ENCODE measurements around the gene NEMF. TPM values are rescaled to one million over a fixed set of nuclear protein-coding genes. Genes with fewer than 3 reads are reported as not detected.
"Not testable (repeated sequence)": the region's sequence is repeated elsewhere in the genome, so short reads cannot be mapped to it uniquely, and the experiment has no call there.

The NEMF gene, protein sequence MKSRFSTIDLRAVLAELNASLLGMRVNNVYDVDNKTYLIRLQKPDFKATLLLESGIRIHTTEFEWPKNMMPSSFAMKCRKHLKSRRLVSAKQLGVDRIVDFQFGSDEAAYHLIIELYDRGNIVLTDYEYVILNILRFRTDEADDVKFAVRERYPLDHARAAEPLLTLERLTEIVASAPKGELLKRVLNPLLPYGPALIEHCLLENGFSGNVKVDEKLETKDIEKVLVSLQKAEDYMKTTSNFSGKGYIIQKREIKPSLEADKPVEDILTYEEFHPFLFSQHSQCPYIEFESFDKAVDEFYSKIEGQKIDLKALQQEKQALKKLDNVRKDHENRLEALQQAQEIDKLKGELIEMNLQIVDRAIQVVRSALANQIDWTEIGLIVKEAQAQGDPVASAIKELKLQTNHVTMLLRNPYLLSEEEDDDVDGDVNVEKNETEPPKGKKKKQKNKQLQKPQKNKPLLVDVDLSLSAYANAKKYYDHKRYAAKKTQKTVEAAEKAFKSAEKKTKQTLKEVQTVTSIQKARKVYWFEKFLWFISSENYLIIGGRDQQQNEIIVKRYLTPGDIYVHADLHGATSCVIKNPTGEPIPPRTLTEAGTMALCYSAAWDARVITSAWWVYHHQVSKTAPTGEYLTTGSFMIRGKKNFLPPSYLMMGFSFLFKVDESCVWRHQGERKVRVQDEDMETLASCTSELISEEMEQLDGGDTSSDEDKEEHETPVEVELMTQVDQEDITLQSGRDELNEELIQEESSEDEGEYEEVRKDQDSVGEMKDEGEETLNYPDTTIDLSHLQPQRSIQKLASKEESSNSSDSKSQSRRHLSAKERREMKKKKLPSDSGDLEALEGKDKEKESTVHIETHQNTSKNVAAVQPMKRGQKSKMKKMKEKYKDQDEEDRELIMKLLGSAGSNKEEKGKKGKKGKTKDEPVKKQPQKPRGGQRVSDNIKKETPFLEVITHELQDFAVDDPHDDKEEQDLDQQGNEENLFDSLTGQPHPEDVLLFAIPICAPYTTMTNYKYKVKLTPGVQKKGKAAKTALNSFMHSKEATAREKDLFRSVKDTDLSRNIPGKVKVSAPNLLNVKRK
- polyA plus RNA-seq (ENCODE audit: insufficient read depth in 1 of 5, insufficient read length in 5 of 5, low replicate concordance in 1 of 5): 10 to 100 TPM; 57.2 to 96.4 (median 89.4) TPM
- long read RNA-seq, donor 1, partial matches to known transcripts: 37 of 43 reads
- long read RNA-seq, donor 1, other reads (novel, unspliced or antisense): 0 of 43 reads
- long read RNA-seq, donor 2, full-length matches to known transcripts: 1 of 1 reads
- long read RNA-seq, donor 2, partial matches to known transcripts: 0 of 1 reads
- long read RNA-seq, donor 2, other reads (novel, unspliced or antisense): 0 of 1 reads
- long read RNA-seq, donor 3, partial matches to known transcripts: 18 of 22 reads
- long read RNA-seq, donor 3, other reads (novel, unspliced or antisense): 0 of 22 reads
- long read RNA-seq, donor 4, partial matches to known transcripts: 8 of 8 reads
- long read RNA-seq, donor 4, other reads (novel, unspliced or antisense): 0 of 8 reads
- long read RNA-seq, donor 5, partial matches to known transcripts: 41 of 52 reads
- long read RNA-seq, donor 5, other reads (novel, unspliced or antisense): 0 of 52 reads
- long read RNA-seq, donor 6, transcript NEMF-214 (4 exons, 737 nt): major isoform, 5 of 221 reads
- long read RNA-seq, donor 6, partial matches to known transcripts: 139 of 221 reads
- long read RNA-seq, donor 6, other reads (novel, unspliced or antisense): 74 of 221 reads
- long read RNA-seq, donor 7, partial matches to known transcripts: 18 of 18 reads
- long read RNA-seq, donor 7, other reads (novel, unspliced or antisense): 0 of 18 reads
- long read RNA-seq, donor 8, partial matches to known transcripts: 30 of 60 reads
- long read RNA-seq, donor 8, other reads (novel, unspliced or antisense): 29 of 60 reads

DNA sequence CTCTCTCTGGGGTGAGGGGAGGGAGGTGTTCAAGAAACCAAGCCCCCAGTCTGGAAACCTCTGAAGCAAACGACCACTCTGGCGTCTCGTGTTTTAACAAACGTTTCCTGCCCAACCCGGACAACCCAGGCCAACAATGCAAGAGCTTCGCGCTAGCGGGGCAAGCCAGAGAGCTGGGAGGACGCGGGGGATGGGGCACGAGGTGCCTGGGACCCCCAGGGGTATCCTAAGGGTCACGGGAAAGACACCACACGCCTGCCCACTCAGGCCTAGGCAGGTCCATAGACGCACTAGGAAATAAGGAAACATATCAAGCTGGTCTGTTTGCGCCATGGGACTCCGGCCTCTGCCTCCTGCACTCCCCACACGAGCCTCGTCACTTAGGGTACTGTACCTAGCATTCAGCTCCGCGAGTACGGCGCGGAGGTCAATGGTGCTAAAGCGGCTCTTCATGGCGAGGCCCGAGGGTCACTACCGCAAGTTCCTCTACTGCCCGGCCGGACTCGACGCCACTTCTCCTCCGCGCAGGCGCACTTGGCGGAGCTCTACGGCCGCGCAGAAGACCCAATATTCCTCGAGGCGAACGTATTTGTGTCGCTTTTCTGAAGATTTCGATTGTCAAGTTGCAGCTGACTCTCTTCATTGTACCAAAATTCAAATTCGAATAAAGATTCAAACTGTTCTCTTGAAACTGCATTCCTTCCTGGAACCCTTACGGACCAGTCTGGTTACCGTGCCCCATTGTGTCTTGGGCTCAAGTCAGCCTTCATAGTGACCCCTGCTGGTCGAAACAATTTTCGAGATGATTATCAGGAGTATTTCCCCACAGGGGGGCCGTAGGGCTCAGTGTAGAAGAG, at the start of gene NEMF:
Gene NEMF (minus strand): TSS at position 488 of the 857 bp plus-strand sequence. CDS start 35 bp downstream, at position 453.
- peak; percentile 92 to 95 for DNase-seq

DNA sequence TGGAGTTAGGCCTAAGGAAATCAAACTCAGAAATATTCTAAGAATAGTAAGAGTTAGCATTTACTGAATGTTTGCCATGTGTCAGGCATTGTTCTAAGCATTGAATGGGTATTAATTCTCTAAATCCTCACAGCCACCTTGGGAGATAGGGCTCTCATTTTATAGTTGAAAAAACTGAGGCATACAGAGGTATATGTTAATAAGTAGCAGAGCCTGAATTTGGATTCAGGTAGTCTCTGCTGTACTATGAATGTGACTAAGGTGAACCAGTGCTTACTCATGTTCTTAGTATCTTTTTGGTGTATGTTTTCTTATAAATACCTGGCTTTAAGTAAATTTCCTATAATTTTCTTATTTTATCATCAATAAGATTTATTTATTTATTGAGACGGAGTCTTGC, 48.4 kb upstream of the NEMF start:
- no peak for DNase-seq

DNA sequence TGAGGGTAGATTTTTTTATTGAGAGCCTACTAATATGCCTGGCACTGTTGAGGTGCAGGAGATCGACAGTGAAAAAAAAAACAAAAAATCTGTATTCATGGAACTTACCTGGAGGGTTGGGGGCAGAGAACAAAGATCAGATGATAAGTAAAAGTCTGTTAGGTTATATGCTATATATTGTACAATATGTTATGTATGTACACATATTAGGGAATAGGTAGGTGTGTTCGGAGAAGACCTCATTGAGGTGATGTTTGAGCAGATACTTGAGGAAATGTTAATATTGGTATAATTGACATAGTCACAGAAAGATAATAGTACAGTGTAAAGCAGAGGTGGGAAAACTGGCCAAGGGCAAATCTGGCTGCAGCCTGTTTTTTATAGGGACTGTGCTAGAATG, 45.9 kb upstream of the NEMF start:
- no peak for DNase-seq

DNA sequence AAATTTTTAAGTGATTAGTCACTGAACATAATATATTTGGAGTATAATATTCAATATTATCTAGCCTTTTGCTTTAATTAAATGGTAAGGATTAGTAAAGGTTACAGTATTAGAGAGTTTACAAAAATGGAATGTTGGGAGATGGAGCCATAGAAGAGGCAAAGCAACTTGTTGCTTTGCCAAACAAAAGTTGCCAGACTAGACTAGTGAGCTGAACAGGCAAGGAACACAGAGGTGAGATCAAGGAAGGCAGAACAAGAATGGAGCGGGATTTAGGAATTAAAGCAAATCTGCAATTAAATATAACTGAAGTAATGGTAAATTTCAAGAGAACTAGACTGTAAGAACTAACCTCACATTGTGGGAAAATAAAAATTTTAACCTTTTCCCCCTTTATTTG, 45.4 kb upstream of the NEMF start:
- DNase-seq: no peak

DNA sequence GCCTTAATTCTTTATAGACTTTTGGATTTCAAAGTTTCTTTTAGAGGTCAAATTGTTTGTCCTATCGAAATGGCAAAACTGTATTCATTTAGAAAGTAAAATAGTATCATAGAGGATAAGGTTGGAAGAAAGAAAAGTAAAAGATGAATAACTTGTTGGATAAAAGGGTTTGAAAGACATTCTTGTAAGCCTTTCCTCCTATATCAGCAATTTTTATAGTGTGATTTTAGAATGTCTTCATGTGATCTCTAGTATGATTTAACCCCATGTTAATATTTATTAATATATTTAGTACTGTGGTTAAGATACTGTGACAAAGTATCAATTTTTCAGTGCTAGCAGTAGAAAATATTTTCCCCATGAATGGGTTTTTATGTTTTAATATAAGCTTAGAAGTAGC, 44.8 kb upstream of the NEMF start:
- no peak for DNase-seq

DNA sequence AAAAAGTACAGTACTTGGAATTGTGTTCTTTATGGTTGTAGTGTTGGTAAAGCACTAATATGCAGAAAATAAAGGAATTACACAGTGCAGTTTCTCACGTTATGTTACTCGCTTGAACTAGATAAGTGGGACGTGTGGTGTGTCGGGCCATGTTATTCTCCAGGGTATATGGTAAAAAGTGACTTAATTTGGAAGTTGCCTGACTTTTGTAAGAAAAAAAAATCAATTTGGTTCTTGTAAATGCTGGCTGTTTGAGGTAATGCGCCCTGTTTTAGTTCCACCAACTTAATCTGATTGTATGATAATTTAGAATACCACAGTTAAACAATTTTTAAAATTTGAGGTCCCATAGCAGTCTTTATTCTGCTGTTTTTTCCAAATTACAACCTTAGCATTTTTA, 44.4 kb upstream of the NEMF start:
- no peak for DNase-seq

DNA sequence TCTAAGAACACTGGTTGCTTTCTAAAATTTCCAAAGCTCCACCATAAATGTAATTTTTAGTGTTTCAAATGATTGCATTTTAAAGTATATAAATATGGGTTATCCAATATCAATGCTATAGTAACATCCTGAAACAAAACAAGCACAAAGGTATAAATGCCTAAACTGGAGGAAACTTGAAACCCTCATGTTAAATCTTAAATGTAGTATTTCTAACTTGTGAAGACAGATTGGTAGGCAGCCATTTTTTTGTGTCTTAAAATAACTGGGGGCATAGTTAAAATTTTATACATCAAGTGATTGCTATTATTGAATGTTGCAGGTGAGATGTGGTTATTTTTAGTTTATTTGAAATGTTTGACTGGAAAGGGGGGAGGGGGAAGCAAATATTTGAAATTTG, 43.7 kb upstream of the NEMF start:
- DNase-seq: not testable (repeated sequence)

DNA sequence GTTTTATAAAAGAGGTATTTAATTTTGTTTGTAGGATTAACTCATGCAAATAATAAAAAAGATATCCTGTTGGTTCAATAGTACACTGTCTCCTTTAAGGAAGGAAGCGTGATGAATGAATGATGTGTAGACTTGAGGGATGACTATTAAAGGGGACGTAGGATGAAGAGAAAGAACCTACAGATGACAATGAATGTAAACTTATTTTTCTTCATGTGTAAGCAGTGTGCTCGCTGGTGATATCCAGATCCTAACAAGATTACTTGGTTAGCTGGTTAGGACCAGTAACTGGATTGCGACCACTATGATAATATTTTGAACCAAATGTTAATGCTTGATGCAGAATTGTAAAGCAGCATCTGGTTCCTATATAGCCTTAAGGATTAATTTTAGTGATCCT, 42.9 kb upstream of the NEMF start:
- no peak for DNase-seq

DNA sequence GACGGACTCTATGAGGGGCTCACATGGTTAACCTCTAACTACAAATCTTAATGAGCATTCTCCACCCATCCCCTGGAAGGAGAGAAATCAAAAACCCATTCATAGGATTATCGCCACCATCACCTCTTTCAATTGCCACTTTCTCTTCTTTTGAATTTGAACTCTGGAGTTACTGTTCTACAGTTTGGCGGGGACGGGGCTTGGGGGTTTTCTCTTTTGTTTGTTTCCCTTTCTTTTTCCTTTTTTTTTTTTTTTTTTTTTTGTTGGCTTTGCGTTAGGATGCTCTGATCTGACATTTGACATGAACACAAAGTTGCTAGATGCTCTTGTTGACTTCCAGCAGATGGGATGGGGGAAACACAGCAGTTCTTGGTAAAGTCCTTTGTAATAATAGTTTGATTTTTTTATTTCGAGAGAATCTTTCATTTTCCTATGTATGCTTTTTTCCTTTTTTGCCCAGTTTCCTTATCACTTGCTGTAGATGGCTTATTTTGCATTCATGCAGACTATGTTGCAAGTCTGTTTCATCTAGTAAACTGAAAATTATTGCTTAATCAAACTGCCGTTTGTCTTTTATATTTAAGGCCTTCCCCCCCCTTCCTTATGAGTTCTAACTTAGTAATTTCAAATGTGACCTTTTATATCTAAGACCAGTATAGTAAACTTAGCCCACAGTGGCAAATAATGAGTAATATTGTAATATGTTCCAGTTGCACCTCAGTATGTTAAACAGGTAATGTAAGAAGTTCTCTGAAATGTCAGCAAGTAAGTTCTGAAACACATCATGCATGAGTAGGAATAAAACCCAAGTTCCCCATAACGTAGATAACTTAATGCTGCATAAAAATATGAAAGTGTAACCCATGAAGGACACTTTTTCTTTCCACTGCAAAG, 41.9 kb upstream of the NEMF start:
- not testable (repeated sequence) for DNase-seq

DNA sequence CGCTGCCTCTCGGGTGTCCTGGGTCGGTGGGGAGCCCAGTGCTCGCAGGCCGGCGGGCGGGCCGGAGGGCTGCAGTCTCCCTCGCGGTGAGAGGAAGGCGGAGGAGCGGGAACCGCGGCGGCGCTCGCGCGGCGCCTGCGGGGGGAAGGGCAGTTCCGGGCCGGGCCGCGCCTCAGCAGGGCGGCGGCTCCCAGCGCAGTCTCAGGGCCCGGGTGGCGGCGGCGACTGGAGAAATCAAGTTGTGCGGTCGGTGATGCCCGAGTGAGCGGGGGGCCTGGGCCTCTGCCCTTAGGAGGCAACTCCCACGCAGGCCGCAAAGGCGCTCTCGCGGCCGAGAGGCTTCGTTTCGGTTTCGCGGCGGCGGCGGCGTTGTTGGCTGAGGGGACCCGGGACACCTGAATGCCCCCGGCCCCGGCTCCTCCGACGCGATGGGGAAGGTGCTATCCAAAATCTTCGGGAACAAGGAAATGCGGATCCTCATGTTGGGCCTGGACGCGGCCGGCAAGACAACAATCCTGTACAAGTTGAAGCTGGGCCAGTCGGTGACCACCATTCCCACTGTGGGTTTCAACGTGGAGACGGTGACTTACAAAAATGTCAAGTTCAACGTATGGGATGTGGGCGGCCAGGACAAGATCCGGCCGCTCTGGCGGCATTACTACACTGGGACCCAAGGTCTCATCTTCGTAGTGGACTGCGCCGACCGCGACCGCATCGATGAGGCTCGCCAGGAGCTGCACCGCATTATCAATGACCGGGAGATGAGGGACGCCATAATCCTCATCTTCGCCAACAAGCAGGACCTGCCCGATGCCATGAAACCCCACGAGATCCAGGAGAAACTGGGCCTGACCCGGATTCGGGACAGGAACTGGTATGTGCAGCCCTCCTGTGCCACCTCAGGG, 41.0 kb upstream of the NEMF start:
- DNase-seq: no peak

DNA sequence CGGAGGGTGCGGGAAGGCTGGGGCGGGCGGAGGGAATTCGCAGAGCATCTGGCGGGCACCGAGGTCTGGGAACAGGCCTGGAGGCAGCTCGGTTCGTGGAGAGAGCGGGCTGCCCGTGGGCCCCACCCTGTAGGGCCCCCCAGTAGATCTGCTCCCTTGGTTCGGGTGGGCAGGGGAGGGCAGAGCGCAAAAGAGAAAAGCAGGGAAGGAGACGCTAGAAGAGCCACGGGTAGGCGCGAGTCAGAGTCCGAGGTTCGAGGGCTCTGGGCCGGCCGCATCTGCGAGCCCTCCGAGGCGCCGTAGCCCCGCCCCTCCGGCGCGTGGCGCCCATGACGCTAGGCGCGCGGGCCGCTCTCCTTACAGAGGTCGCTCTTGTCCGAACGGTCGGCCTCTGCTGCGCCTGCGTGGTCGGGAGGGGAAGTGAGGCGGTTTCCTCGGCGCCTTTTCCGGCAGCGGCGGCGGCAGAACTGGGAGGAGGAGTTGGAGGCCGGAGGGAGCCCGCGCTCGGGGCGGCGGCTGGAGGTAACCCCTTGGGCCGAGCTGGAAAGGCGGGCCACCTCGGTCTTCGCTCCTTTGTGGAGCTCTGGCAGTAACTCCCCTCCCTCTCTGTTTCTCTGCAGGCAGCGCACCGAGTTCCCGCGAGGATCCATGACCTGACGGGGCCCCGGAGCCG, 40.2 kb upstream of the NEMF start, which contains the start of gene ARF6:
Gene ARF6 (plus strand): TSS at position 447 of the 673 bp plus-strand sequence. CDS start 655 bp downstream, outside the sequence.
- DNase-seq: peak; percentile 97 to 98

DNA sequence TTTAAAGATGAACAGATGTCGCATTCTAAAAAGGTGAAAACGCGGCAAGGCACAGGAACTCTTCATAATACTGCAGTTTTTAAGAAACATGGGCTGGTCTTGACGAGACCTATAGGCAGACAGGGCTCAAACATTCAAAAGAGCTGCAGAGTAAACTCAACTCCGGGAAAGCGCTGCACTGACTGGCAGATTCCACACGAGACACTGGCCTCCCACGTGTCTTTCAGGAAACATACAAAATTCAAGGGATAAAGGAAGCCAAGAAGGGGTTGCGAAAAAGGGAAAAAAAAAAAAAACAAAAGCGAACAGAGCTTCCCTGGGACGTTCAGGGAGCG, 39.7 kb upstream of the NEMF start:
- DNase-seq: no peak

DNA sequence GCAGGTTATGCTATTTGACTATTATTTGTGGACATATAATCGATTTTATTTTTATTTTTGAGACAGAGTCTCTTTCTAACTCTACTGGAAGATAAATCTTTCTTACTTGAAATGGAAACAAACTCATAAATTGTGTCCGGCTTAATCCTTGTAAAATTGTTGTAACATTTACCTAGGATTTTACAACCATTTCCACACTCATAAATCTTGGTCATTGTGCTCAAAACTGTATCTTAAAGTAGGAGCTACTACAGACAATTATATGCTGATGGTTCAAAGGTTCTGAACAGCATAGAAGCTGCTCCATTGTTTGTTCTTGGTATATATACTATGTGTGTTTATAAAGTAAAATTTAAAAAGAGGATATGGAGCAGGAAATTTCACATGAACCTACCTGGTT, 35.7 kb upstream of the NEMF start:
- DNase-seq: no peak

DNA sequence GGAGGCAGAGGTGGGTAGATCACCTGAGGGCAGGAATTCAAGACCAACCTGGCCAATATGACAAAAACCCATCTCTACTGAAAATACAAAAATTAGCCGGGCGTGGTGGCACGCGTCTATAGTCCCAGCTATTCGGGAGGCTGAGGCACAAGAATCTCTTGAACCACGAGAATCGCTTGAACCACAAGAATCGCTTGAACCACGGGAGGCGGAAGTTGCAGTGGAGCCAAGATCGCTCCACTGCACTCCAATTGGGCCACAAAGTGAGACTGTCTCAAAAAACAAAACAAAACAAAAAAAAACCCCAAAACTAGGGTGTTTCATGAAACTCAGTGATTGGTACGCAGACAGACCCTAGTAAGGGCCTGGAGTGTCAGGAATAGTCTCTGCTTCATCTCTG, 33.9 kb upstream of the NEMF start:
- DNase-seq: no peak

DNA sequence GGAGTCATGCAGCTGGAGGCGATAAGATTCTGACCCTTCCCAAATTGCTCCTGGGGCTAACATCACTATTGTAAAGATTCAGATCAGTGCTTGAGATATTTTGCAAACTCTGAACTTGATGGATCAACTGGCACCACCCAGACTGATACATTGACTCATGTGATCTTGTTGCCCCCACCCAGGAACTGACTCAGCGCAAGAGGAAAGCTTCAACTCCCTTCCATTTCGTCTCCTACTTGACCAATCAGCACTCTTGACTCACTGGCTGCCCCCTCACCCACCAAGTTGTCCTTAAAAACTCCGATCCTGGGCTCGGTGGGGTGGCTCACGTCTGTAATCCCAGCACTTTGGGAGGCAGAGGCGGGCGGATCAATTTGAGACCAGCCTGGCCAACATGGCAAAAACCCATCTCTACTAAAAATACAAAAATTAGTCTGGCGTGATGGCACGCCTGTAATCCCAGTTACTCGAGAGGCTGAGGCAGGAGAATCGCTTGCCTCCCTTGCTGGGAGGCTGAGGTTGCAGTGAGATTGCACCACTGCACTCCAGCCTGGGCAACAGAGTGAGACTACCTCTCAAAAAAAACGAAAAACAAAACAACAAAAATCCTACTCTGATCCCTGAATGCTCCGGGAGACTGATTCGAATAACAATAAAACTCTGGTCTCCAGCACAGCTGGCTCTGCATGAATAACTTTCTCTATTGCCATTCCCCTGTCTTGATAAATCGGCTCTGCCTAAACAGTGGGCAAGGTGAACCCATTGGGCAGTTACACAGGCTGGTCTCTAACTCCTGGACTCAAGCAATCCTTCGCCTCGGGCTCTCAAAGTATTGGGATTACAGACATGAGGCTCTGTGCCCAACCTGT, 30.5 kb upstream of the NEMF start:
- no peak for DNase-seq

Measured in right lung (tissue), 10 donors.